ENCODE measurements around the gene FOXRED2. TPM values are rescaled to one million over a fixed set of nuclear protein-coding genes. Genes with fewer than 3 reads are reported as not detected.
A peak's percentile ranks its signal among the peaks of the same experiment; 100 is the strongest.
"Not testable (repeated sequence)": the region's sequence is repeated elsewhere in the genome, so short reads cannot be mapped to it uniquely, and the experiment has no call there.

The FOXRED2 gene
- total RNA-seq, 1 experiment from 2014 or later = 34.4 TPM

DNA sequence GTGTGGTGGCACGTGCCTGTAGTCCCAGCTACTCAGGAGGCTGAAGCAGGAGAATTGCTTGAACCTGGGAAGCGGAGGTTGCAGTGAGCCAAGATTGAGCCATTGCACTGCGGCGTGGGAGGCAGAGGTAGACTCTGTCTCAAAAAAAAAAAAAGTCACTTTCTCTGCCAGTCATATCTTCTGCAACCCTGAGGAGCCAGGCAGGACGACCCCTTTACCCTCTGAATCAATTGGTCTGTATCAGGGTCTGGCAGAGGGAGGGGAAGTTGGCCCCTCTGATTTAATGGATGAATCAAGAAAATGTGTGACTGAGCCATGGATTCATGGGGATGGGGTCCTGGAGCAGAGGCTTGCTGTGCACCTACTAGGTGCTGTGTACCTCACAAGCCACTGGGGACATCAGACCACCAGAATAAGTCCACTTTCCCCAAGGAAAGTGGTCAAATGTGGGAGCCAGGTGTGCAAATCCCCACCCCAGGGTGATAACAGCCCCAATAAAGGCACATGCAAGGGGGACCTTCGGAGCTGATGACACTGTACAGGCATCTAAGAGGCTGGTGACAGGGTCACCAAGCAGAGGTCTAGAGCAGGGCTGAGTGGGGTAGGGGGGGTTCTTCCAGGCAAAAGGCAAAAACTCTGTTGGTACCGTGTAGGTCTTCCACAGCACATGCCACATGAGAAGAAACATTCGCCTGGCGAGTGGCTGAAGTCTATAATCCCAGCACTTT lies 54.4 kb downstream of the FOXRED2 start:
- H3K27ac Mint-ChIP-seq = peak overlapping the region in 1 of 3 experiments; percentile 48; a peak in 1 of 7 replicates
- peaks cover 4% of the 10 kb centered on the region for H3K27me3 Mint-ChIP-seq (ENCODE audit: low read depth)

DNA sequence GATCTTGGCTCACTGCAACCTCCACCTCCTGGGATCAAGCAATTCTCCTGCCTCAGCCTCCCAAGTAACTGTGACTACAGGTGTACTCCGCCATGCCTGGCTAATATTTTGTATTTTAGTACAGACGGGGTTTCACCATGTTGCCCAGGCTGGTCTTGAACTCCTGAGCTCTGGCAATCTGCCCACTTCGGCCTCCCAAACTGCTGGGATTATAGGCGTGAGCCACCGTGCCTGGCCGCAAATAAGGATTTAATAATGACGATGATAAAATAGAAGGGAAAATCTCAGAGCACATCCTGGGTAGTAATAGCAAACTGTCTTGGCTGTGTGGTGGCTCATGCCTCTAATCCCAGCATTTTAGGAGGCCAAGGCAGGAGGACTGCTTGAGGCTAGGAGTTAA lies 55.9 kb downstream of the FOXRED2 start:
- H3K4ac ChIP-seq (ENCODE audit: low read depth, low read length); H3K18ac ChIP-seq (ENCODE audit: insufficient read length, low read depth, low read length); H2BK12ac ChIP-seq (ENCODE audit: insufficient read length, low read depth, low read length); H3T11ph ChIP-seq (ENCODE audit: low read length); H3K23ac ChIP-seq (ENCODE audit: insufficient read length, low read depth, low read length); H2BK5ac ChIP-seq (ENCODE audit: insufficient read length, low read length); H3K36me3 Mint-ChIP-seq (ENCODE audit: insufficient read depth in 1 of 3, low read depth in 3 of 3); H4K91ac ChIP-seq (ENCODE audit: insufficient read length, low read depth, low read length); H3K14ac ChIP-seq (ENCODE audit: insufficient read depth, low read length); H3K4me2 ChIP-seq (ENCODE audit: insufficient read depth, insufficient read length, low read length); H4K8ac ChIP-seq (replicated peaks; ENCODE audit: insufficient read length, low read depth, low read length); H2AK5ac ChIP-seq (ENCODE audit: insufficient read length, low read length); H3K27me3 ChIP-seq (ENCODE audit: insufficient read depth, low read length); H3K9ac ChIP-seq (ENCODE audit: extremely low read depth, insufficient read length, low read length); H3K27ac ChIP-seq (ENCODE audit: insufficient read length, low read depth, low read length); H3K27me3 Mint-ChIP-seq (ENCODE audit: low read depth); H3K4me1 ChIP-seq (ENCODE audit: insufficient read depth, low read length); H3K79me1 ChIP-seq (ENCODE audit: insufficient read depth, low read depth, low read length, poor library complexity, severe bottlenecking); H3K23me2 ChIP-seq (ENCODE audit: insufficient read length, low read depth, low read length, poor library complexity, severe bottlenecking); H4K5ac ChIP-seq (ENCODE audit: insufficient read length, low read depth, low read length); H3K9me3 Mint-ChIP-seq; DNase-seq; H2BK15ac ChIP-seq (ENCODE audit: low read depth, low read length); H2BK20ac ChIP-seq (ENCODE audit: low read depth, low read length, poor library complexity, severe bottlenecking); H3K79me2 ChIP-seq (ENCODE audit: insufficient read depth, low read length); H3K56ac ChIP-seq (ENCODE audit: insufficient read length, low read depth, low read length); H2BK120ac ChIP-seq (ENCODE audit: low read depth, low read length, poor library complexity, severe bottlenecking); H2AFZ ChIP-seq (ENCODE audit: low read length); H3K9me3 ChIP-seq (ENCODE audit: control insufficient read depth, low read depth, low read length); H3K4me3 Mint-ChIP-seq; H4K20me1 ChIP-seq (ENCODE audit: control insufficient read depth, insufficient read depth, insufficient read length): not testable (repeated sequence)
- no CpG with 5 or more reads among the region's 7 CpGs for WGBS (ENCODE audit: extremely low coverage, insufficient read length, low lambda C conversion rate)
- Mint-ChIP-seq H3K27ac (peak overlapping the region in 1 of 3 experiments; percentile 65; a peak in 1 of 7 replicates), H3K4me1 (peaks cover 15 to 23% of the 10 kb centered on the region in 2 experiments)

More for the DNA sequence above, 54.4 kb downstream of the FOXRED2 start:
- H3K9ac ChIP-seq (ENCODE audit: extremely low read depth, insufficient read length, low read length) = no peak overlapping the region
- H3K27me3 ChIP-seq (ENCODE audit: insufficient read depth, low read length) = no peaks in the 10 kb centered on the region
- no peak overlapping the region for H2AK5ac ChIP-seq (ENCODE audit: insufficient read length, low read length)
- peaks cover 20 to 29% of the 10 kb centered on the region in 2 experiments for H3K4me1 Mint-ChIP-seq
- H4K20me1 ChIP-seq (ENCODE audit: control insufficient read depth, insufficient read depth, insufficient read length) = no peaks in the 10 kb centered on the region
- TF ChIP-seq, protein P1, sequence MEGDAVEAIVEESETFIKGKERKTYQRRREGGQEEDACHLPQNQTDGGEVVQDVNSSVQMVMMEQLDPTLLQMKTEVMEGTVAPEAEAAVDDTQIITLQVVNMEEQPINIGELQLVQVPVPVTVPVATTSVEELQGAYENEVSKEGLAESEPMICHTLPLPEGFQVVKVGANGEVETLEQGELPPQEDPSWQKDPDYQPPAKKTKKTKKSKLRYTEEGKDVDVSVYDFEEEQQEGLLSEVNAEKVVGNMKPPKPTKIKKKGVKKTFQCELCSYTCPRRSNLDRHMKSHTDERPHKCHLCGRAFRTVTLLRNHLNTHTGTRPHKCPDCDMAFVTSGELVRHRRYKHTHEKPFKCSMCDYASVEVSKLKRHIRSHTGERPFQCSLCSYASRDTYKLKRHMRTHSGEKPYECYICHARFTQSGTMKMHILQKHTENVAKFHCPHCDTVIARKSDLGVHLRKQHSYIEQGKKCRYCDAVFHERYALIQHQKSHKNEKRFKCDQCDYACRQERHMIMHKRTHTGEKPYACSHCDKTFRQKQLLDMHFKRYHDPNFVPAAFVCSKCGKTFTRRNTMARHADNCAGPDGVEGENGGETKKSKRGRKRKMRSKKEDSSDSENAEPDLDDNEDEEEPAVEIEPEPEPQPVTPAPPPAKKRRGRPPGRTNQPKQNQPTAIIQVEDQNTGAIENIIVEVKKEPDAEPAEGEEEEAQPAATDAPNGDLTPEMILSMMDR (conservative IDR thresholded peaks at IDR 0.05) = peak; percentile 21; the same call in 1 of the 3 replicates
- no peak overlapping the region for H3K4me3 Mint-ChIP-seq
- H2BK12ac ChIP-seq (ENCODE audit: insufficient read length, low read depth, low read length) = no peak overlapping the region
- no peaks in the 10 kb centered on the region; a peak in 2 of 5 replicates for H3K9me3 Mint-ChIP-seq
- H3K79me1 ChIP-seq (ENCODE audit: insufficient read depth, low read depth, low read length, poor library complexity, severe bottlenecking) = no peaks in the 10 kb centered on the region
- no peak overlapping the region for H3K18ac ChIP-seq (ENCODE audit: insufficient read length, low read depth, low read length)
- no peak overlapping the region for H3T11ph ChIP-seq (ENCODE audit: low read length)
- no peak overlapping the region for H2BK5ac ChIP-seq (ENCODE audit: insufficient read length, low read length)
- no peak overlapping the region for H2AFZ ChIP-seq (ENCODE audit: low read length)
- no peak overlapping the region for H2BK120ac ChIP-seq (ENCODE audit: low read depth, low read length, poor library complexity, severe bottlenecking)
- no peak overlapping the region for H2BK20ac ChIP-seq (ENCODE audit: low read depth, low read length, poor library complexity, severe bottlenecking)
- H3K9me3 ChIP-seq (ENCODE audit: control insufficient read depth, low read depth, low read length) = no peaks in the 10 kb centered on the region
- no peak for DNase-seq
- H3K4me2 ChIP-seq (ENCODE audit: insufficient read depth, insufficient read length, low read length) = no peak overlapping the region
- WGBS (ENCODE audit: extremely low coverage, insufficient read length, low lambda C conversion rate) = no CpG with 5 or more reads among the region's 9 CpGs
- no peak overlapping the region for H4K8ac ChIP-seq (replicated peaks; ENCODE audit: insufficient read length, low read depth, low read length)
- H4K91ac ChIP-seq (ENCODE audit: insufficient read length, low read depth, low read length) = no peak overlapping the region
- H3K56ac ChIP-seq (ENCODE audit: insufficient read length, low read depth, low read length) = no peak overlapping the region
- H3K4me1 ChIP-seq (ENCODE audit: insufficient read depth, low read length) = no peaks in the 10 kb centered on the region
- H3K4ac ChIP-seq (ENCODE audit: low read depth, low read length) = no peak overlapping the region
- no peaks in the 10 kb centered on the region for H3K36me3 Mint-ChIP-seq (ENCODE audit: insufficient read depth in 1 of 3, low read depth in 3 of 3)
- H3K14ac ChIP-seq (ENCODE audit: insufficient read depth, low read length) = no peak overlapping the region
- peaks cover 6% of the 10 kb centered on the region for H3K23me2 ChIP-seq (ENCODE audit: insufficient read length, low read depth, low read length, poor library complexity, severe bottlenecking)
- H3K79me2 ChIP-seq (ENCODE audit: insufficient read depth, low read length) = no peaks in the 10 kb centered on the region
- no peak overlapping the region for H2BK15ac ChIP-seq (ENCODE audit: low read depth, low read length)
- no peak overlapping the region for H3K27ac ChIP-seq (ENCODE audit: insufficient read length, low read depth, low read length)
- no peak overlapping the region for H4K5ac ChIP-seq (ENCODE audit: insufficient read length, low read depth, low read length)
- H3K23ac ChIP-seq (ENCODE audit: insufficient read length, low read depth, low read length) = no peak overlapping the region

Measured in H9 (cell line).